Islet precursor cell (in vitro differentiated cells): ENCODE results near the gene PRR14.
"Not testable (repeated sequence)": the region's sequence is repeated elsewhere in the genome, so short reads cannot be mapped to it uniquely, and the experiment has no call there.

Source experiments
- DNase-seq: peaks from one replicate; pipeline ENCODE4 v3.0.0-alpha.2; 2018

PRR14 gene

DNA sequence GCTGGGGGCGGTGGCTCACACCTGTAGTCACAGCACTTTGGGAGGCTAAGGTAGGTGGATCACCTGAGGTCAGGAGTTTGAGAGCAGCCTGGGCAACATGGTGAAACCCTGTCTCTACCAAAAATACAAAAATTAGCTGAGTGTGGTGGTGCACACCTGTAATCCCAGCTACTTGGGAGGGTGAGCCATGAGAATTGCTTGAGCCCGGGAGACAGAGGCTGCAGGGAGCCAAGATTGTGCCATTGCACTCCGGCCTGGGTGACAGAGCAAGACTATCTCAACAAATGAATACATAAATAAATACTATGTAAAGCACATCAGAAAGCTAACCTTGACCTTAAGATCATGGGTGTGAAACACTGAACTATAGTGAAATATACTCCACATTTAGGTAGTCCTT is 45.9 kb downstream of the PRR14 start:
- not testable (repeated sequence) for DNase-seq

DNA sequence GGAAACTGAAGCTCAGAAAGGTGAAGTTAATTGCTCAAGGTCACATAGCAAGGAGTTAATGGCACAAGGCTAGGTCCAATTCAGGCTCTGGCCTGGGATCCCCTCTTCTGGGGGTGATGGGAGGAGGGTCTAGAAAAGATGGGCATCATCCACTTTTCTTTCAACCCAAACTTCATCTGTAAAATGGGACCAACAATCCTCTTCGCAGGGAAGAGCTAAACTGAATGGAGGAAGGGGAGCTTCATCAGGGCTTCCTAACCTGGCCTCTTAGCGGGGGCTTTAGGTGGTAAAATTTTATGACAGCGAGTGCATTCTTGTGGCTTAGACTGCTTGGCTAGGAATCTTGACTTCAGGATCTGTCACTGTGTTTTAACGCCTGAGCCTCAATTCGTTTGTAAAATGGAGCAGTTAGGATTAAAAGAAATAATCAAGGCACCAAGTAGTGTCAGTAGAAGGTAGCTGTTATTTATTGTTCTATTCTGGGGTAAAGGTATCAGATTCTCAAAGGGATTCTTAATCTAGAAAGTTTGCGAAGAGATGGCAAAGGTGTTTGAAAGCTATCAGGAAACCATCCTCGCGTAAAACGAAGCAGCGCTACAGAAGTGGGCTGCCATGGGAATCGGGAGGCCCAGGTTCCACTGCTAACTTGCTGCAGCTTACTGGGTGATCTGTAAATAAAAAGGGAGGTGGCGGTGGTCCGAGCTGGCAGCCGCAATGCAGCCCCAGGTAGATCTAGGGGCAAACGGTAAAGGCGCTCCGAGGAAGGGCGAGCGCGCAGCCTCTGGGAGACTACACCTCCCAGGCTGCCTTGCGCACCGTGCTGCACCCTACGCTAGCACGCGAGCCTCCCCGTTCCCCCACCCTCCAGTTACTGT is 46.7 kb downstream of the PRR14 start:
- no peak for DNase-seq

DNA sequence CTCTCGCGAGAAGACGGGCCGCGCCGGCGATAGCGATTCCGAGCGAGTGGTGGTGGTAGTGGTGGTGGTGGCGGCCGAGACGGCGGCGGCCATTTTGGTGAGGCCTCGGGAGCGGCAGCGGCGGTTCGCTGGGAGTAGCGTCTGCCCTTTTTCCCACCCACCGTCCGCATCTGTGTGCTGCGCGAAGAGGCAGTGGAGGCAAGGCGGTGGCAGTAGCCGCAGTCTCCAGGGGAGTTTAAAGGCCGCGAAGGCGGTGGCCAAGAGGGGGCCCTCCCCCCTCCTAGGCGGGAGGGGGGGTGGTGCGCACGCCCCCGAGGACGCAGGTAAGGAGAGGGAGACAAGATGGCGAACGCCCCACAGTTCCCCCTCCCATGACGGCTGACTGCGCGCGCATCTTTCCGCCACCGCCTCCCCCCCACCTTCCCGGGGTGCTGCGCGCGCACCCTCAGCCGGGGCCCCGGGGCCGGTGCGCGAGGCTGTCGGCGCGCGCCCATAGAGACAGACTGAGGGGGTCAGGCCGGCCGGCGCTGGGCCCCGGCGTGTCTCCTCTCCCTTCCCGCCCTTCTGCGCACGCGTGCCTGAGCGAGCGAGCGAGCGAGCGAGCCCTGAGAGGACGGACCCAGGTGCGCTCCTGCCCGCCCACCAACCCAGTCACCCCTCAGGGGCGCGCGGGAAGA is 47.5 kb downstream of the PRR14 start:
- DNase-seq, result peak; percentile 99

DNA sequence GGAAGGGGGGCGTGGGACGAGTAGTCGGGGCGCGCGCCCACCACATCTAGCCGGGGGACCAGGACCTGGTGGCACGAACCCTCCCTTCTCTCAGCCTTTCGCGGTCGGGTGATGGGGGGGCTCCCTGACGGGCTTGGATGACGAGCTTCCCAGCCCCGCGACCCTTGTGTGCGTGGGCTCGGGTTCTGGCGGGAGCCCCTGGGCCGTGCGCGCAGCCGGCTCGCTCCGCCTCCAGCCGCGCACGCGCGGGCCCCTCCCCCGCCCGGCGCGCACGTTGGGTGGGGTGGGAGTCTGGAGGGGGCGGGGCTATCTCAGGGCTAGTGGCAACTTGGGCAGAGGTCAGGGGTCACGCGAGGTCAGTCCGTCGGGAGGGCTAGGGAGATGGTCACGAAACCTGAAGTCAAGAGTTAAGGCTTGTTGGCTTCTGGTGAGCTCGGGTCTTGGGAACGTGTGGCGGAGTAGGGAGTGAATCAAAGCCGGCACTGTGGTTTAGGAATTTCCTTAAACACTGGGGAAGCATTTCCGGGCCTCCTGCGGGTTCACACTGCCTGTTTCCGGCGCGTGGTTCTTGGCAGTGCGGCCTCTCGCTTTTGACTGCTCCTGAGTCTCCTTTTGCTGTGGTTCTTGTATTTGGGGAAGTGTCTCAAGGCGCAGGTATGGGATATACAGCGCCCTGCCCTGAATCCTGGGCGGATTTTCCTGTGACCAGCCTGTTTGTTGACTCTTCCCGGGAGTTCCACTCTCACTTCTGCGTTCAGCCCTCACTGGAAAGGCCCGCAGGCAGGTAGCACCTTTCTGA is 48.3 kb downstream of the PRR14 start, which contains the start of gene SRCAP:
SRCAP (plus strand) TSS at position 356 of the 799 bp plus-strand sequence. CDS start 1,654 bp downstream, outside the sequence.
- DNase-seq, result peak; percentile 93

DNA sequence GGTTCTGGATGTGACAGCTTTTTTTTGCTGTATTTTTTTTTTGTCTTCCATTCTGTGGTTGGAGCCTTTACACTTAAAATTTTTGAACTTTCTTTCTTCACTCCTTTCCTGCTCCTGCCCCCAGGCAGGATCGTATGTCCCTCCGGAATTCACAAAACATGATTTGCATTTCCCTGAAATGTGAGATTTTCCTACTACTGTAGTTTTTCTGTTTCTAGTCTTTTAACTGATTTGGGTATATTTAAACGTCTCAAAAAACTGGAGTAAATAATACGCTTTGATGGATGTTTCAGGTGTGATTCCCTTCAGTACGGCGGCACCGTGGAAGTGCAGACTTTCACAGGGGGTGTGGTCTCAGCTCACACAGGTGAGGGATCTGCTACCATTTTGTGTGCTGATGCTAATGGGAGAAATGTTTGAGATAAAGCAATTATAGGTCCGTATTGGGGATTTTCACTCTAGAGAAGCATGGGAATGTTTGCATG is 48.9 kb downstream of the PRR14 start:
- DNase-seq, result no peak

DNA sequence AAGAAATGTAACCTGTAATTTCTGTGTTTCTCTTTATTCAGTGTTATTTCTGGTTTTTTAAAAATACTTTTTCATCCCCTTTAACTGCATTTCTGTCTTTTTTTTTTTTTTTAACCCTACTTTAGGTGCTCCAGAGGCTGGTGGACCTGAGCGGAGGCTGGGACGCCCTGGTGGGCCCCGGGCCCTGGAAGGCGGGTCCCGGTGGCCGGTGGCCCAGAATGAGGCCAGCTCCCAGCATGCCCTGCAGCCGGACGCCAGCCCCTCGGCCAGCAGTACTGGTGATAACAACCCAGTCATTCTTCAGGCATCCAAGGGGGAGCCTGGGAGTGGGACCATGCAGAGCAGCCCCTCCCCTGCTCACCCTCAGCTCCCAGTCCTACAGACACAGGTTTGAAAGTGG is 49.7 kb downstream of the PRR14 start:
- DNase-seq, result peak; percentile 89

DNA sequence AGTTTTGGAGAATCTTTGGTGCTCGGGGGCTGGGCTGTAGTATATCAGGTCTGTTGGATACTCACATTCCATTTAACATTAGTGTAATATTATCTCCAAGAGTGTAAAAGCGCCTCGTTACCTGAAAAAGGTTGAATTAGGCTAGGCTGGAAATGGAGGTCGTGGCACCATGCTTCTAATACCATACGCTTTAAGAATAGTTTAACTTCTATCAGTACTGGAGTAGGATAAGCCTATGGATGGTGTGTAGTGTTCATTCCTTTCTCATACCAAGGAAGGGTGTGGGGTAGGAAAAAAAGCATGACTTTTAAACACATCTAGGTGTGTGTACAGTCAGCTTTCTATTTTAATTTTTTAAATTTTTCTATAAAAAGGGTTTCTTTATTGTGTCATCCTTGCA is 50.2 kb downstream of the PRR14 start:
- no peak for DNase-seq

DNA sequence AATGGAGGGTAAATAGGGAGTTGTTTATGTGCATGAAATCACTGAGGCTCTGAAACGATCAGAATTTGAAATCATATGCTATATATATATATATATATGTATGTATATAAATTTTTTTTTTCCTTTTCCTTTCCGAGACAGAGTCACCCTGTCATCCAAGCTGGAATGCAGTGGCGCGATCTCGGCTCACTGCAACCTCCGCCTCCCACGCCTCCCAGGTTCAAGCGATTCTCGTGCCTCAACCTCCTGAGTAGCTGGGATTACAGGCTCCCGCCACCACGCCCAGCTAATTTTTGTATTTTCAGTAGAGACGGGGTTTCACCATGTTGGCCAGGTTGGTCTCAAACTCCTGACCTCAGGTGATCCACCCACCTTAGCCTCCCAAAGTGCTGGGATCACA is 52.3 kb downstream of the PRR14 start:
- DNase-seq, result not testable (repeated sequence)

DNA sequence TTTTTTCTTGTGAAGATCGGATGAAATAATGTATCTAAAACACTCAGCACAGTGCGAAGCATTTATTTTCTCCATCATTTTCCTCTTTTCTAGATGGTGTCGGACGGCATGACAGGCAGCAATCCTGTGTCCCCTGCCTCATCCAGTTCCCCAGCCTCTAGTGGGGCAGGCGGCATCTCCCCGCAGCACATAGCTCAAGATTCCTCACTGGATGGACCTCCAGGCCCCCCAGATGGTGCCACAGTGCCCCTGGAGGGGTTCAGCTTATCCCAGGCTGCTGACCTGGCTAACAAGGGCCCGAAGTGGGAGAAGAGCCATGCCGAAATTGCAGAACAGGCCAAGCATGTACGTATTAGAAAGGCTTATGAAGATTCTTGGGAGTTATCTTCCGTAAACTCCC is 53.2 kb downstream of the PRR14 start:
- DNase-seq, result no peak
